SU-DHL-6 (cell line): ENCODE results near the gene SH2D4B.

Source experiments
- CTCF ChIP-seq: fragments of 200-600 bp; sonication (generic); IDR thresholded peaks from one replicate; pipeline ENCODE4 v1.5.1; 2017; ENCODE audit warnings: antibody characterized with exemption, mild to moderate bottlenecking, low read length, moderate library complexity; ENCODE audit not compliant: insufficient read depth, poor library complexity, severe bottlenecking
- EZH2phosphoT487 ChIP-seq: fragments of 200-600 bp; sonication (generic), shearing (Covaris generic); conservative IDR thresholded peaks from 2 replicates; pipeline ENCODE4 v1.6.1; 2018; ENCODE audit warnings: mild to moderate bottlenecking, antibody characterized with exemption, low read length, moderate library complexity, mixed read lengths

GRCh38 chr10:80598951-80599350 is 61.2 kb downstream of the SH2D4B start:
- no peak for TF ChIP-seq CTCF
- no peak for TF ChIP-seq EZH2phosphoT487
